ENCODE results near the gene TSPAN17.

Gene TSPAN17

GRCh38 chr5:176661676-176662075, 14.4 kb downstream of the TSPAN17 start:
- DNase-seq = no peak

GRCh38 chr5:176662371-176663333, 15.4 kb downstream of the TSPAN17 start:
- no peak for DNase-seq

- no peak for DNase-seq
These were observed 16.3 kb downstream of the TSPAN17 start for GRCh38 chr5:176663566-176663965.

GRCh38 chr5:176664479-176664878, 17.2 kb downstream of the TSPAN17 start:
- no peak for DNase-seq

- no peak for DNase-seq
These were observed 17.6 kb downstream of the TSPAN17 start for GRCh38 chr5:176664886-176665285.

GRCh38 chr5:176665517-176665916, 18.2 kb downstream of the TSPAN17 start:
- no peak for DNase-seq

- DNase-seq = no peak
These were observed 20.4 kb downstream of the TSPAN17 start for GRCh38 chr5:176667637-176668036.

GRCh38 chr5:176670449-176670848, 23.2 kb downstream of the TSPAN17 start:
- DNase-seq = no peak

GRCh38 chr5:176671399-176671798, 24.1 kb downstream of the TSPAN17 start:
- DNase-seq = no peak

GRCh38 chr5:176671890-176672747, 24.8 kb downstream of the TSPAN17 start:
- no peak for DNase-seq

GRCh38 chr5:176673651-176674583, 26.6 kb downstream of the TSPAN17 start:
- DNase-seq = no peak

- DNase-seq = no peak
These were observed 27.5 kb downstream of the TSPAN17 start for GRCh38 chr5:176674799-176675198.

- DNase-seq = no peak
These were observed 28.5 kb downstream of the TSPAN17 start for GRCh38 chr5:176675676-176676360.

GRCh38 chr5:176676361-176676824, 29.1 kb downstream of the TSPAN17 start:
- no peak for DNase-seq

- no peak for DNase-seq
These were observed 30.1 kb downstream of the TSPAN17 start for GRCh38 chr5:176677209-176677939.

- no peak for DNase-seq
These were observed 31.3 kb downstream of the TSPAN17 start for GRCh38 chr5:176678584-176678983.

GRCh38 chr5:176679365-176680225, 32.3 kb downstream of the TSPAN17 start:
- no peak for DNase-seq

GRCh38 chr5:176680226-176680563, 32.9 kb downstream of the TSPAN17 start:
- no peak for DNase-seq

GRCh38 chr5:176682016-176682531, 34.8 kb downstream of the TSPAN17 start:
- DNase-seq = no peak

- no peak for DNase-seq
These were observed 37.7 kb downstream of the TSPAN17 start for GRCh38 chr5:176685010-176685409.
